ENCODE data around the gene TOLLIP.

TOLLIP gene

GRCh38 chr11:1225386-1226225 lies 83.8 kb downstream of the TOLLIP start:
- TF ChIP-seq CTCF (IDR thresholded peaks at IDR 0.05; ENCODE audit: insufficient read depth, low read depth, low read length, missing control alignments) = no peak
- no peak for DNase-seq (ENCODE audit: low read depth)
- H3K4me3 ChIP-seq (ENCODE audit: low read depth, low read length) = no peak overlapping the region

- no peak for TF ChIP-seq CTCF (IDR thresholded peaks at IDR 0.05; ENCODE audit: insufficient read depth, low read depth, low read length, missing control alignments)
- H3K4me3 ChIP-seq (ENCODE audit: low read depth, low read length) = no peak overlapping the region
- DNase-seq (ENCODE audit: low read depth) = no peak
These were observed 84.7 kb downstream of the TOLLIP start for GRCh38 chr11:1224491-1225385.
